Brain microvascular endothelial cell (primary cell): ENCODE results near the gene UFSP1.
"Not testable (repeated sequence)": the region's sequence is repeated elsewhere in the genome, so short reads cannot be mapped to it uniquely, and the experiment has no call there.

Source experiments
- DNase-seq: peaks from one replicate; pipeline ENCODE4 v3.0.0-alpha.2; 2020
- H3K27ac ChIP-seq: fragments of 250-450 bp; sonication (Bioruptor Pico); 2 replicates; pipeline ENCODE4 v1.5.1; 2020; ENCODE audit warnings: mild to moderate bottlenecking, moderate library complexity
- H3K27me3 ChIP-seq: fragments of 250-450 bp; sonication (Bioruptor Pico); replicated peaks from 2 replicates; pipeline ENCODE4 v1.5.1; 2020; ENCODE audit warnings: mild to moderate bottlenecking
- H3K36me3 ChIP-seq: fragments of 250-450 bp; sonication (Bioruptor Pico); replicated peaks from 2 replicates; pipeline ENCODE4 v1.5.1; 2020; ENCODE audit warnings: mild to moderate bottlenecking
- H3K4me3 ChIP-seq: 2 replicates; pipeline ENCODE4 v1.5.1; 2011; ENCODE audit warnings: low read depth, mild to moderate bottlenecking, control low read depth, low read length, moderate library complexity
- CTCF ChIP-seq: IDR thresholded peaks from 2 replicates; pipeline ENCODE4 v1.5.1; 2011; ENCODE audit warnings: low read depth, mild to moderate bottlenecking, moderate library complexity, low read length, control low read depth, inconsistent platforms; ENCODE audit errors: missing control alignments
- in situ Hi-C: cut with HindIII; loops from 2 replicates; pipeline ENCODE4 v1.10.0; 2017; ENCODE audit warnings: low sequenced_read_pairs, low pct_ligation_motif_present

The UFSP1 gene

DNA sequence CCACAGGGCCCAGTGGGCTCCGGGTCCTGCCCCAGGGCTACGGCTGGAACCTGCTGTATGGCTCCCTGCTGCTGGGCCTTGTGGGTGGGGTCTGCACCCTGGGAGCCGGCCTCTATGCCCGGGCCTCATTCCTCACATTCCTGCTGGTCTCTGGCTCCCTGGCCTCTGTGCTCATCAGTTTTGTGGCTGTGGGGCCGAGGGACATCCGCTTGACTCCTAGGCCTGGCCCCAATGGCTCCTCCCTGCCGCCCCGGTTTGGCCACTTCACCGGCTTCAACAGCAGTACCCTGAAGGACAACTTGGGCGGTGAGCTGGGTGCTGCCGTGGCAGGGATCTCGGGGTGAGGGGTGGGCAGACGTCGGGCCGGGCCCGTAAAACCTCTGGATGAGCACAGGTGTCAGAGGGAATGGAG is 32.6 kb downstream of the UFSP1 start:
- Histone ChIP-seq H3K27ac (no peak overlapping the region), H3K36me3 (peaks cover 8% of the 10 kb centered on the region), H3K27me3 (no peaks in the 10 kb centered on the region), H3K4me3 (no peak overlapping the region)
- in situ Hi-C loops = no loop called here
- no peak for TF ChIP-seq CTCF
- DNase-seq = no peak

- no peaks in the 10 kb centered on the region for H3K27me3 ChIP-seq
- H3K27ac ChIP-seq = no peak overlapping the region
- peaks cover 3% of the 10 kb centered on the region for H3K36me3 ChIP-seq
- TF ChIP-seq CTCF = no peak
- no peak for DNase-seq
- in situ Hi-C loops = no loop called here
- no peak overlapping the region for H3K4me3 ChIP-seq
Measured at GRCh38 chr7:100855515-100855914, 34.0 kb downstream of the UFSP1 start.

- in situ Hi-C loops, H3K27me3 ChIP-seq, DNase-seq, H3K4me3 ChIP-seq, H3K36me3 ChIP-seq, H3K27ac ChIP-seq: not testable (repeated sequence)
Measured at GRCh38 chr7:100854899-100855298, 34.6 kb downstream of the UFSP1 start.

DNA sequence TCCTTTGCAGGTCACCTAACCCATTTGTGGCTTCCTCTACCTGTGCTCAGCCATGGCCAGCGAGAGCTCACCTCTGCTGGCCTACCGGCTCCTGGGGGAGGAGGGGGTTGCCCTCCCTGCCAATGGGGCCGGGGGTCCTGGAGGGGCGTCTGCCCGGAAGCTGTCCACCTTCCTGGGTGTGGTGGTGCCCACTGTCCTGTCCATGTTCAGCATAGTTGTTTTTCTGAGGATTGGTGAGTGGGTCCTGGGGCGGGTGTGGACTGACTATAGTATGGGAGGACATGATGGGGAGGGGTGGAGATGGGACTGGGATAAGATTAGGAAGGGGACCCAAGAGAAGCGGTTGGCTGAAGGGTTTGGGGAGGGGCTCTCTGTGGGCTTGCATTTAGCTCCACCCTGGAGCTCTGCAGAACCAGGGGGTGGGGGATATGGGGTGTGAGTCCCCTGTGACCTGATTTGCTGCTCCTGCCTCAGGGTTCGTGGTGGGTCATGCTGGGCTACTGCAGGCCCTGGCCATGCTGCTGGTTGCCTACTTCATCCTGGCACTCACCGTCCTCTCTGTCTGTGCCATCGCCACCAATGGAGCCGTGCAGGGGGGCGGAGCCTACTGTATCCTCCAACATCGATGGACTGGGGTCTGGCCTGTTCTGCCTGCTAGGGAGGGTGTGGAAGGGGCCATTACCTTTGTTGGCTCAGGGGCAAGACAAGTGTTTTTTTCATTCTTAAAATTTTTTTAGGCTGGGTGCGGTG is 35.2 kb downstream of the UFSP1 start:
- Histone ChIP-seq H3K27me3 (no peaks in the 10 kb centered on the region), H3K4me3 (no peak overlapping the region), H3K36me3 (no peaks in the 10 kb centered on the region), H3K27ac (no peak overlapping the region)
- in situ Hi-C loops = no loop called here
- no peak for TF ChIP-seq CTCF
- DNase-seq = no peak

DNA sequence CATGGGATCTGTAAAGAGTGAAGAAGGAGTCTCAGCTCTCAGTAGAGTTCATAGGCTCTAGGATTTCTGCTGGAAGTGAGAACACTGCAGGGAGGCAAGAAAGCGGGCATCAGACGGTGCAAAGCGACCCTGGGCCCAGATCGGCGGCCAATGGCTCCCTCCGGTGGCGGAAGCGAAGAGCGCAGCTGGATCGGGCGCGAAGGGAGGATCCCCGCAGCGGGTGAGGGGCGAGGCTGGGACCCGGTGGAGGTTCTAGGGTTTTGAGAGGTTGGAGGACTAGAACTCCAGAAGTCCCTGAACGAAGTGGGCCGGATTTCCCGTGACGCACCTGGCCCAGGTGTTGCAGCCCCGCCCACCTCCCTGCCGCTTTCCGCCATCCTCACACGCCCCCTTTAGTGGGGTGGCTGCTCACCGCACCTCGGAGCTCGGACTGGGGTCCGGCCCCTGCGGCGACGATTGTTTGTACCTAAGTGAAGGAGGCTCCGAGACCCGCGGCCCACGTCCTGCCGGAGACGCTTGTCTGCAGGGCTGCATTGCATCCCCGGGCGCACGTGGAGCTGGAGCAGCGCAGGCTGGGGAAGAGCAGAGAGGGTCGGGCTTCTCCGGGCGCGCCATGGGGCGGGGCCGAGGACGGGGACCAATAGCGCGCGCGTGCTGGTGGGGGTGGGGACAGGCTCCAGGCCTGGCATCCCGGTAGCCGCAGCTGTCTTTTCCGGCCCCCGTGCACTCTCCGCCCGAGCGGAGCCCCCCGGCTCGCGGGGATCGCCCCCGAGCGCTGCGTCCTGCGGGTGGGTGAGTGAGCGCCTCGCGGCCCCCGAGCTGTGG is 37.3 kb downstream of the UFSP1 start, which contains the start of gene SLC12A9:
Gene SLC12A9, plus strand, starts transcription at position 666 of the 825 bp plus-strand sequence. CDS start 1,485 bp downstream, outside the sequence.
- H3K36me3 ChIP-seq = no peaks in the 10 kb centered on the region
- TF ChIP-seq CTCF = peak; percentile 94
- no peaks in the 10 kb centered on the region for H3K27me3 ChIP-seq
- in situ Hi-C loops = no loop called here
- peak; percentile 80 for DNase-seq
- peak within 1 kb of the TSS; percentile 78 for H3K4me3 ChIP-seq
- H3K27ac ChIP-seq = no peak within 1 kb of the TSS

GRCh38 chr7:100847360-100847759 is 42.2 kb downstream of the UFSP1 start:
- in situ Hi-C loops = loop anchor here (25.0 kb wide), 1 partner anchor 135 kb away; the partner anchor contains the start of genes EPO and POP7
- Histone ChIP-seq H3K27me3 (no peaks in the 10 kb centered on the region), H3K4me3 (no peak overlapping the region), H3K27ac (no peak overlapping the region), H3K36me3 (no peaks in the 10 kb centered on the region)
- DNase-seq = no peak
- no peak for TF ChIP-seq CTCF
